Panc1 (cell line): Measurements from ENCODE around the gene PSMB5. TPM values are rescaled to one million over a fixed set of nuclear protein-coding genes. Genes with fewer than 3 reads are reported as not detected.

Experiments
- ATAC-seq: fragments of 200-7000 bp; cut with Tn5 transposase; 2 replicates; pipeline ENCODE4 v1.9.1; 2020; ENCODE audit warnings: mild to moderate bottlenecking, moderate library complexity
- BruUV-seq: library from RNA; stranded (reverse); fragments of 400-500 nt; replicated peaks from 2 replicates; lab custom pipeline; 2021; lab: Mats Ljungman, UMichigan
- CTCF ChIA-PET: fragments of 300-600 bp; sonication (Branson Sonifier 250); formaldehyde crosslinking; loops from one replicate; lab custom pipeline; 2022; ENCODE audit warnings: antibody characterized with exemption; lab: Charles Lee
- POLR2A ChIA-PET: fragments of 300-600 bp; sonication (Branson Sonifier 250); formaldehyde crosslinking; loops from one replicate; lab custom pipeline; 2022; ENCODE audit warnings: antibody characterized with exemption; lab: Charles Lee
- DNase-seq: peaks from one replicate; pipeline ENCODE4 v3.0.0-alpha.2; 2010; ENCODE audit warnings: low read depth, low spot score
- H3K27ac ChIP-seq: 2 replicates; pipeline ENCODE4 v1.5.1; 2011; ENCODE audit warnings: mild to moderate bottlenecking, low read length, inconsistent platforms
- H3K27me3 ChIP-seq: fragments of 200-500 bp; sonication (Bioruptor generic); 2 replicates; pipeline ENCODE4 v1.6.0; 2014; ENCODE audit warnings: low read length, inconsistent platforms; ENCODE audit not compliant: control insufficient read depth, insufficient read depth
- H3K36me3 ChIP-seq: fragments of 200-500 bp; sonication (Bioruptor generic); 2 replicates; pipeline ENCODE4 v1.5.1; 2014; ENCODE audit warnings: inconsistent platforms, mild to moderate bottlenecking, low read length, moderate library complexity; ENCODE audit not compliant: control insufficient read depth, insufficient read depth
- H3K4me1 ChIP-seq: 2 replicates; pipeline ENCODE4 v1.5.1; 2011; ENCODE audit warnings: inconsistent platforms, mild to moderate bottlenecking, low read length, moderate library complexity; ENCODE audit not compliant: control insufficient read depth, insufficient read depth
- H3K4me3 ChIP-seq, 2 experiments: 2 replicates each; pipeline ENCODE4 v1.5.1; 2011 to 2012; ENCODE audit warnings: low read depth in 2 of 2, low read length in 2 of 2, mild to moderate bottlenecking in 2 of 2, inconsistent platforms in 1 of 2, moderate library complexity in 1 of 2
- H3K9me3 ChIP-seq: fragments of 200-500 bp; sonication (Bioruptor generic); 2 replicates; pipeline ENCODE4 v1.5.1; 2014; ENCODE audit warnings: low read depth, mild to moderate bottlenecking, inconsistent platforms, low read length, moderate library complexity; ENCODE audit not compliant: control insufficient read depth, insufficient read depth
- POLR2AphosphoS5 ChIP-seq: IDR thresholded peaks from 2 replicates; pipeline ENCODE4 v1.6.1; 2012; ENCODE audit warnings: mild to moderate bottlenecking, low read depth, low read length, moderate library complexity
- SIN3A ChIP-seq: IDR thresholded peaks from 2 replicates; pipeline ENCODE4 v1.6.1; 2012; ENCODE audit warnings: low read depth, mild to moderate bottlenecking, low read length, moderate library complexity, borderline replicate concordance; ENCODE audit not compliant: insufficient read depth
- TCF7L2 ChIP-seq: IDR thresholded peaks from 2 replicates; pipeline ENCODE4 v1.6.1; 2011; ENCODE audit warnings: mild to moderate bottlenecking, low read depth, low read length, inconsistent platforms
- in situ Hi-C: cut with HindIII; loops from 2 replicates; pipeline ENCODE4 v1.10.0; 2016; ENCODE audit warnings: low sequenced_read_pairs, low pct_unique_long_range_greater_than_20kb
- intact Hi-C: fragments of 100-400 bp; cut with micrococcal nuclease; formaldehyde crosslinking; loops from one replicate; pipeline ENCODE4 v1.10.0; 2022; ENCODE audit not compliant: unreplicated experiment
- total RNA-seq: library from RNA; stranded (reverse); gene quantifications from one replicate; pipeline ENCODE4 v1.2.1, GENCODE V29; 2021; ENCODE audit not compliant: unreplicated experiment
- TF ChIP-seq, protein P1 (sequence below): fragments of 450-650 bp; IDR thresholded peaks from 2 replicates; pipeline ENCODE4 v1.5.1; 2017; ENCODE audit warnings: mild to moderate bottlenecking
- TF ChIP-seq, protein P2 (sequence below), 2 experiments: IDR thresholded peaks; 2 replicates each; pipeline ENCODE4 v1.6.1; 2011 to 2012; ENCODE audit warnings: low read depth in 2 of 2, control low read depth in 1 of 2, low read length in 1 of 2, mild to moderate bottlenecking in 1 of 2, moderate library complexity in 1 of 2; ENCODE audit not compliant: insufficient read depth in 1 of 2

The PSMB5 gene
- total RNA-seq, 1 experiment from 2014 or later, result 149 TPM

GRCh38 chr14:23049011-23049410 is 14.3 kb upstream of the PSMB5 start:
- CTCF ChIA-PET, result no interaction called here
- in situ Hi-C loops, result no loop called here

DNA sequence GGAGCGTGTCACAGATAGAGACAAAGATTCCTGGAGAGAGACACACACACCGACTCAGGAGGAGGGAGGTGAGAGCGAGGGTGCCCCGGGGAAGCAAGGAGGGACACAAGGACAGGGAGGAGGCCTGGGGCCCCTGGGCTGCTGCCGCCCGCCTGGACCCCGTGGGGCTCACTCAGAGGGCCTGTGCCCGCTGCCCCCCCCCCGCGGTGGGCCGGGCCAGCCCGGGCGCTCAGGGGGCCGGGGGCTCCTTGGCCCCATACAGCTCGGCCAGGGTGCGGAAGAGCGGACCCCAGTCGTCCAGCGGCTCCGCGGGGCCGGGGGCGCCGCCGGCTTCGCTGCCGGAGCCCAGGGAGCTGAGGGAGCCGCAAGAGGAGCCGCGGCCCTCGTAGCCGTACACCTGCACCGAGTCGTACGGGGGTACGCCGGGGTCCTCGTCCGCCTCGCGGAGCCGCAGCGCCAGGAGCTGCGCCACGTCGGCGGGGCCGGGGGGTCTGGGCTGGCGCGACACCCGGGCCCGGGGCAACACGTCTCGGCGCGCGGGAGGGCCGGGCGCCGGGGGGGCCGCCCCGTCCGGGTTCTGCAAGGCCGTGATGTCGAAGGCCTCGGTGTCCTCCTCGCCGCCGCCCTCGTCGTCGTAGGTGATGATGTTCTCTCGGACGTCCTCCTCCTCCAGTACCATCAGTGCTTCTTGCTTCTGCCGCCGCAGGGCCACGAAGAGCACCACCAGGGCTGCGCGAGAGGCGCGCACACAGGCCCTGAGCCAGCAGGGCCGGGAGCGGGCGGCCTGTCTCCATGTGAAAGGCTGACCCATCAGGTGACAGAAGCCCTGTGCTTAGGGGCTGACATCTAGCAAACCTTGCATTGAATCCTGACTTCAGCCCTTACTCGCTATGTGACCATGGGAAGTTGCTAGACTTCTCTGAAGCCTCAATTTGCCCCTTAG is 13.3 kb upstream of the PSMB5 start:
- ChIA-PET POLR2A (no interaction called here), CTCF (interaction anchor here (0.6 to 0.7 kb wide), 2 partner anchors 42 to 50 kb away, joined by 3 to 4 read pairs; no protein-coding TSS in a partner anchor)
- intact Hi-C loops, result no loop called here
- no peak overlapping the region for H3K27ac ChIP-seq
- DNase-seq (no peak), ATAC-seq (no peak)
- no peak overlapping the region for H3K4me3 ChIP-seq
- no TSS peak for BruUV-seq
- in situ Hi-C loops, result no loop called here
- no peaks in the 10 kb centered on the region for H3K36me3 ChIP-seq
- H3K27me3 ChIP-seq, result no peaks in the 10 kb centered on the region
- TF ChIP-seq TCF7L2 (no peak), SIN3A (no peak), POLR2AphosphoS5 (no peak)
- TF ChIP-seq, protein P1, sequence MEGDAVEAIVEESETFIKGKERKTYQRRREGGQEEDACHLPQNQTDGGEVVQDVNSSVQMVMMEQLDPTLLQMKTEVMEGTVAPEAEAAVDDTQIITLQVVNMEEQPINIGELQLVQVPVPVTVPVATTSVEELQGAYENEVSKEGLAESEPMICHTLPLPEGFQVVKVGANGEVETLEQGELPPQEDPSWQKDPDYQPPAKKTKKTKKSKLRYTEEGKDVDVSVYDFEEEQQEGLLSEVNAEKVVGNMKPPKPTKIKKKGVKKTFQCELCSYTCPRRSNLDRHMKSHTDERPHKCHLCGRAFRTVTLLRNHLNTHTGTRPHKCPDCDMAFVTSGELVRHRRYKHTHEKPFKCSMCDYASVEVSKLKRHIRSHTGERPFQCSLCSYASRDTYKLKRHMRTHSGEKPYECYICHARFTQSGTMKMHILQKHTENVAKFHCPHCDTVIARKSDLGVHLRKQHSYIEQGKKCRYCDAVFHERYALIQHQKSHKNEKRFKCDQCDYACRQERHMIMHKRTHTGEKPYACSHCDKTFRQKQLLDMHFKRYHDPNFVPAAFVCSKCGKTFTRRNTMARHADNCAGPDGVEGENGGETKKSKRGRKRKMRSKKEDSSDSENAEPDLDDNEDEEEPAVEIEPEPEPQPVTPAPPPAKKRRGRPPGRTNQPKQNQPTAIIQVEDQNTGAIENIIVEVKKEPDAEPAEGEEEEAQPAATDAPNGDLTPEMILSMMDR, result no peak
- TF ChIP-seq, protein P2, sequence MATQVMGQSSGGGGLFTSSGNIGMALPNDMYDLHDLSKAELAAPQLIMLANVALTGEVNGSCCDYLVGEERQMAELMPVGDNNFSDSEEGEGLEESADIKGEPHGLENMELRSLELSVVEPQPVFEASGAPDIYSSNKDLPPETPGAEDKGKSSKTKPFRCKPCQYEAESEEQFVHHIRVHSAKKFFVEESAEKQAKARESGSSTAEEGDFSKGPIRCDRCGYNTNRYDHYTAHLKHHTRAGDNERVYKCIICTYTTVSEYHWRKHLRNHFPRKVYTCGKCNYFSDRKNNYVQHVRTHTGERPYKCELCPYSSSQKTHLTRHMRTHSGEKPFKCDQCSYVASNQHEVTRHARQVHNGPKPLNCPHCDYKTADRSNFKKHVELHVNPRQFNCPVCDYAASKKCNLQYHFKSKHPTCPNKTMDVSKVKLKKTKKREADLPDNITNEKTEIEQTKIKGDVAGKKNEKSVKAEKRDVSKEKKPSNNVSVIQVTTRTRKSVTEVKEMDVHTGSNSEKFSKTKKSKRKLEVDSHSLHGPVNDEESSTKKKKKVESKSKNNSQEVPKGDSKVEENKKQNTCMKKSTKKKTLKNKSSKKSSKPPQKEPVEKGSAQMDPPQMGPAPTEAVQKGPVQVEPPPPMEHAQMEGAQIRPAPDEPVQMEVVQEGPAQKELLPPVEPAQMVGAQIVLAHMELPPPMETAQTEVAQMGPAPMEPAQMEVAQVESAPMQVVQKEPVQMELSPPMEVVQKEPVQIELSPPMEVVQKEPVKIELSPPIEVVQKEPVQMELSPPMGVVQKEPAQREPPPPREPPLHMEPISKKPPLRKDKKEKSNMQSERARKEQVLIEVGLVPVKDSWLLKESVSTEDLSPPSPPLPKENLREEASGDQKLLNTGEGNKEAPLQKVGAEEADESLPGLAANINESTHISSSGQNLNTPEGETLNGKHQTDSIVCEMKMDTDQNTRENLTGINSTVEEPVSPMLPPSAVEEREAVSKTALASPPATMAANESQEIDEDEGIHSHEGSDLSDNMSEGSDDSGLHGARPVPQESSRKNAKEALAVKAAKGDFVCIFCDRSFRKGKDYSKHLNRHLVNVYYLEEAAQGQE (IDR thresholded peaks at IDR 0.05; ENCODE audit: insufficient read depth in 1 of 2, low read depth in 2 of 2, low read length in 1 of 2), result no peak
- H3K4me1 ChIP-seq, result no peaks in the 10 kb centered on the region
- H3K9me3 ChIP-seq, result no peaks in the 10 kb centered on the region

More at GRCh38 chr14:23049011-23049410, 14.3 kb upstream of the PSMB5 start:
- DNase-seq, result no peak
- ATAC-seq, result no peak
- Histone ChIP-seq H3K27me3 (no peaks in the 10 kb centered on the region), H3K4me1 (no peaks in the 10 kb centered on the region), H3K27ac (no peak overlapping the region), H3K9me3 (no peaks in the 10 kb centered on the region), H3K36me3 (no peaks in the 10 kb centered on the region), H3K4me3 (no peak overlapping the region)
- intact Hi-C loops, result no loop called here
- BruUV-seq, result no TSS peak
- POLR2A ChIA-PET, result no interaction called here
- TF ChIP-seq, protein P1, result no peak
- TF ChIP-seq POLR2AphosphoS5 (no peak), SIN3A (no peak), TCF7L2 (no peak)
- TF ChIP-seq, protein P2 (IDR thresholded peaks at IDR 0.05; ENCODE audit: insufficient read depth in 1 of 2, low read depth in 2 of 2, low read length in 1 of 2), result no peak
